ENCODE data around the gene LUM. TPM values are rescaled to one million over a fixed set of nuclear protein-coding genes. Genes with fewer than 3 reads are reported as not detected.

The LUM gene
- total RNA-seq, 4 donors from 2014 or later = 29.6 to 103 (median 67.6) TPM

- H3K4me1 ChIP-seq = peaks cover 5 to 13% (median 9%) of the 10 kb centered on the region in 3 donors
- ATAC-seq = no peak
- H3K27ac ChIP-seq = no peak overlapping the region
- WGBS, 2 donors (ENCODE audit: low coverage in 1 of 2) = 50 to 85% methylated on average over 1 of the region's 1 CpG
- TF ChIP-seq POLR2A (IDR thresholded peaks at IDR 0.05) (no peak), CTCF (IDR thresholded peaks at IDR 0.05) (no peak), POLR2AphosphoS5 (IDR thresholded peaks at IDR 0.05) (no peak), EP300 (IDR thresholded peaks at IDR 0.05) (no peak)
- no peaks in the 10 kb centered on the region for H3K27me3 ChIP-seq
- no peaks in the 10 kb centered on the region for H3K9me3 ChIP-seq
- no peak overlapping the region for H3K4me3 ChIP-seq
- H3K36me3 ChIP-seq = no peaks in the 10 kb centered on the region
These were observed 22.6 kb upstream of the LUM start for GRCh38 chr12:91133871-91134270.

GRCh38 chr12:91129662-91130362 lies 18.5 kb upstream of the LUM start:
- H3K9me3 ChIP-seq = no peaks in the 10 kb centered on the region
- no peak overlapping the region for H3K4me3 ChIP-seq
- no peaks in the 10 kb centered on the region for H3K27me3 ChIP-seq
- 100% methylated on average over 1 to 2 of the region's 2 CpGs for WGBS, 2 donors (ENCODE audit: low coverage in 1 of 2)
- H3K4me1 ChIP-seq = no peaks in the 10 kb centered on the region
- no peak for ATAC-seq
- no peak for TF ChIP-seq POLR2A (IDR thresholded peaks at IDR 0.05)
- TF ChIP-seq CTCF (IDR thresholded peaks at IDR 0.05) = no peak
- TF ChIP-seq EP300 (IDR thresholded peaks at IDR 0.05) = no peak
- TF ChIP-seq POLR2AphosphoS5 (IDR thresholded peaks at IDR 0.05) = no peak
- H3K36me3 ChIP-seq = no peaks in the 10 kb centered on the region
- no peak overlapping the region for H3K27ac ChIP-seq

GRCh38 chr12:91127751-91128150 lies 16.5 kb upstream of the LUM start:
- H3K27ac ChIP-seq = no peak overlapping the region
- no peaks in the 10 kb centered on the region for H3K4me1 ChIP-seq
- TF ChIP-seq POLR2AphosphoS5 (IDR thresholded peaks at IDR 0.05) (no peak), POLR2A (IDR thresholded peaks at IDR 0.05) (no peak), CTCF (IDR thresholded peaks at IDR 0.05) (no peak), EP300 (IDR thresholded peaks at IDR 0.05) (no peak)
- H3K36me3 ChIP-seq = no peaks in the 10 kb centered on the region
- WGBS, 2 donors (ENCODE audit: low coverage in 1 of 2) = 83 to 93% methylated on average over 3 of the region's 3 CpGs
- no peak overlapping the region for H3K4me3 ChIP-seq
- no peak for ATAC-seq
- H3K9me3 ChIP-seq = no peaks in the 10 kb centered on the region
- H3K27me3 ChIP-seq = no peaks in the 10 kb centered on the region

GRCh38 chr12:91127306-91127705 lies 16.0 kb upstream of the LUM start:
- 78 to 84% methylated on average over 2 of the region's 2 CpGs for WGBS, 2 donors (ENCODE audit: low coverage in 1 of 2)
- H3K4me1 ChIP-seq = no peaks in the 10 kb centered on the region
- H3K27me3 ChIP-seq = no peaks in the 10 kb centered on the region
- no peak for ATAC-seq
- no peaks in the 10 kb centered on the region for H3K36me3 ChIP-seq
- H3K4me3 ChIP-seq = no peak overlapping the region
- no peak overlapping the region for H3K27ac ChIP-seq
- no peak for TF ChIP-seq POLR2A (IDR thresholded peaks at IDR 0.05)
- no peak for TF ChIP-seq EP300 (IDR thresholded peaks at IDR 0.05)
- TF ChIP-seq POLR2AphosphoS5 (IDR thresholded peaks at IDR 0.05) = no peak
- TF ChIP-seq CTCF (IDR thresholded peaks at IDR 0.05) = no peak
- H3K9me3 ChIP-seq = no peaks in the 10 kb centered on the region

GRCh38 chr12:91126516-91126915 lies 15.2 kb upstream of the LUM start:
- no peak overlapping the region for H3K4me3 ChIP-seq
- H3K36me3 ChIP-seq = no peaks in the 10 kb centered on the region
- no peak for ATAC-seq
- WGBS, 2 donors (ENCODE audit: low coverage in 1 of 2) = 21 to 67% methylated on average over 1 of the region's 1 CpG
- no peak overlapping the region for H3K27ac ChIP-seq
- H3K27me3 ChIP-seq = no peaks in the 10 kb centered on the region
- TF ChIP-seq CTCF (IDR thresholded peaks at IDR 0.05) = no peak
- TF ChIP-seq POLR2AphosphoS5 (IDR thresholded peaks at IDR 0.05) = no peak
- H3K4me1 ChIP-seq = no peaks in the 10 kb centered on the region
- no peaks in the 10 kb centered on the region for H3K9me3 ChIP-seq
